ENCODE data around the gene PFDN1. TPM values are rescaled to one million over a fixed set of nuclear protein-coding genes. Genes with fewer than 3 reads are reported as not detected.

The PFDN1 gene
- total RNA-seq, 1 donor from 2014 or later, result 57.9 TPM

DNA sequence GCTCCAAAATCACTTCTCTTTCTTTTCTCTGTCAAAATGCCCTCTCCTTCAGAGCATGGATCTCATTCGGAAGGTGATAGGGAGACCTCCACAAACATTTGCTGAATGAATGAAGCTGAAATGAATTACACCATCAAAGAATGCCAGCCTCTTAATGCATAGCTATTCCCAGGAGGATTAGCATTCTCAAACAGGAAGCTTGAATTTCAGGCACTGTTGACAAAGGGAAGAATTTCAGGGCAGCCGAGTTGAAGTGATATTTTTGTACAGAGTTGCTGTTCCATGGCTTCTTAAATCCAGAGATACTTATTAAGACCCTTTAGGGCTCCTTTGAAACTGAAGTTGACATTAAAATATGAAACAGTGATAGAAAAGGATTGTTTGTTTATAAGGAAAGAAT, 24.7 kb upstream of the PFDN1 start:
- Mint-ChIP-seq H3K4me1 (ENCODE audit: unreplicated experiment) (peaks cover 22% of the 10 kb centered on the region), H3K4me3 (no peak overlapping the region), H3K36me3 (no peaks in the 10 kb centered on the region), H3K9me3 (no peaks in the 10 kb centered on the region), H3K27me3 (no peaks in the 10 kb centered on the region), H3K27ac (no peak overlapping the region)
- no peak for DNase-seq (ENCODE audit: extremely low spot score, unreplicated experiment)
- TF ChIP-seq, protein P1, sequence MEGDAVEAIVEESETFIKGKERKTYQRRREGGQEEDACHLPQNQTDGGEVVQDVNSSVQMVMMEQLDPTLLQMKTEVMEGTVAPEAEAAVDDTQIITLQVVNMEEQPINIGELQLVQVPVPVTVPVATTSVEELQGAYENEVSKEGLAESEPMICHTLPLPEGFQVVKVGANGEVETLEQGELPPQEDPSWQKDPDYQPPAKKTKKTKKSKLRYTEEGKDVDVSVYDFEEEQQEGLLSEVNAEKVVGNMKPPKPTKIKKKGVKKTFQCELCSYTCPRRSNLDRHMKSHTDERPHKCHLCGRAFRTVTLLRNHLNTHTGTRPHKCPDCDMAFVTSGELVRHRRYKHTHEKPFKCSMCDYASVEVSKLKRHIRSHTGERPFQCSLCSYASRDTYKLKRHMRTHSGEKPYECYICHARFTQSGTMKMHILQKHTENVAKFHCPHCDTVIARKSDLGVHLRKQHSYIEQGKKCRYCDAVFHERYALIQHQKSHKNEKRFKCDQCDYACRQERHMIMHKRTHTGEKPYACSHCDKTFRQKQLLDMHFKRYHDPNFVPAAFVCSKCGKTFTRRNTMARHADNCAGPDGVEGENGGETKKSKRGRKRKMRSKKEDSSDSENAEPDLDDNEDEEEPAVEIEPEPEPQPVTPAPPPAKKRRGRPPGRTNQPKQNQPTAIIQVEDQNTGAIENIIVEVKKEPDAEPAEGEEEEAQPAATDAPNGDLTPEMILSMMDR (conservative IDR thresholded peaks at IDR 0.05), result no peak

DNA sequence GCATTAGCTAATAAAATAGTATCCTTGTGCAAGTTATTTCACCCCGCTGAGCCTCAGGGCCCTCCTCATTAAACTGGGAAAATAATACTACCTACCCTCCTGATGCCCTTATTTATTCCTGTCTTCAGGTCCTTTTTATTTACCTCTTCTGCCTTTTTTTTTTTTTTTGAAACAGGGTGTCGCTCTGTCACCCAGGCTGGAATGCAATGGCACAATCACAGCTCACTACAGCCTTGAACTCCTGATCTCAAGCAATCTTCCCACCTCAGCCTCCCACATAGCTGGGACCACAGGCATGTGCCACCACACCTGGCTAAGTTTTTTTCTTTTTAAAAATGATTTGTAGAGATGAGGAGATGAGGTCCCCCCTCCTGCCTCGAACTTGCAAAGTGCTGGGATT, 22.6 kb upstream of the PFDN1 start:
- Mint-ChIP-seq H3K4me1 (ENCODE audit: unreplicated experiment) (peaks cover 22% of the 10 kb centered on the region), H3K27ac (no peak overlapping the region)
- TF ChIP-seq, protein P1 (conservative IDR thresholded peaks at IDR 0.05), result no peak

DNA sequence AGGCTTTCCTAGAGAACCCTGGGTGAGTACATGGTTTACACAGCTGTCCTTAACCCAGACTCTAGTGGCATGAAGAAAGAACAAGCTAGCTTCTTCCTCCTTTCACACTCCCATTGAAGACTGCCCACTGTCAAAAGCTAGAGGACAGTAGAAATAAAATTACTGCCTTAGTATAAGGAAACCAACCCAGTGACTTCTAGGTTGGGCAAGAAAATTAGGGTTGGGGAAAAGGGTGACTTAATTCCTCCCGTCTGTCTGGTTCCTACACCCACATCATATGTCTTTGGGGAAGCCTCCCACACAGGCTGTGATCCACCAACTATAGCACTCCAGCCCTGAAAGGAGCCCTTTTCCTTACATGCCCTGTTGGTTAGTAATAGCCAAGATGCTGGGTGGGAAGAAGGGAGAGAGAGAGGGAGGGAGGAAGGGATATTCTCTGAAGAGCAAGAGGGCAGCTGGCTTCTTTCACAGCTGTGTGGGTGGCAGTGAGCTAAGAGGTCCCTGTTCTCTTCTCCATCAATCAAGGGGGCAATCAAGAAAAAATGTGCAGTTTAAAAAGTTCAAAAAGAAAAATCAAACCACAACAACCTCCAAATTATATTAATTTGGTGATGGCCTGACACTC, 21.8 kb upstream of the PFDN1 start:
- no peak overlapping the region for H3K4me3 Mint-ChIP-seq
- DNase-seq (ENCODE audit: extremely low spot score, unreplicated experiment), result no peak

More for the DNA sequence above, 22.6 kb upstream of the PFDN1 start:
- no peaks in the 10 kb centered on the region for H3K36me3 Mint-ChIP-seq
- H3K9me3 Mint-ChIP-seq, result no peaks in the 10 kb centered on the region
- no peaks in the 10 kb centered on the region for H3K27me3 Mint-ChIP-seq
- no peak overlapping the region for H3K4me3 Mint-ChIP-seq
- DNase-seq (ENCODE audit: extremely low spot score, unreplicated experiment), result no peak

DNA sequence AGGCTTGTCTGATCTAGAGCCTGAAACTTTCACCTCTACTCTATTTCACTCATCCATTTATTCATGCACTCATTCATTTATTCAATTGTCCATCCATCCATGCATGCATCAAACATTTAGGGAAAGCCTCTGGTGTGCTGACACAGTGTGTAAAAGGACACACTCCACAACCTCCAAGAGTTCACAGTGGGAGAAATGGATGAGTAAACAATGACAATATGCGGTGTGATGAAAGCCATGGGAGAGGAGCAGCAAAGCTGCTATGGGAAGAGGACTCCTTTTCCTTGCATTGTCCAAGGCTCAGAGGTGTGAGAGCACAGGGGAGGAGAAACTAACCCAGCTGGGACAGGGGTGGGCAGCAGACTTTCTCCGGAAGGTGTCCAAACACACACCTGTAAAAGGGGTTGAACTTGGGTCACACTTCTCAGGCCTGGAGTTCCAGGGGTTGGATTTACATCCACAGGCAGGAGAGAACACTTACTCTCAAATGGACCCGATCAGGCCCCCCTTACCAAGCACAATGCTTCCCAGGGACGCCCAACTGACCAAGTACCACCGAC, 21.2 kb upstream of the PFDN1 start:
- H3K36me3 Mint-ChIP-seq, result no peaks in the 10 kb centered on the region
- no peaks in the 10 kb centered on the region for H3K27me3 Mint-ChIP-seq
- no peaks in the 10 kb centered on the region for H3K9me3 Mint-ChIP-seq
- no peak overlapping the region for H3K4me3 Mint-ChIP-seq
- H3K27ac Mint-ChIP-seq, result no peak overlapping the region
- no peak for DNase-seq (ENCODE audit: extremely low spot score, unreplicated experiment)
- peaks cover 16% of the 10 kb centered on the region for H3K4me1 Mint-ChIP-seq (ENCODE audit: unreplicated experiment)
- TF ChIP-seq, protein P1 (conservative IDR thresholded peaks at IDR 0.05), result no peak

More for the DNA sequence above, 21.8 kb upstream of the PFDN1 start:
- Mint-ChIP-seq H3K27me3 (no peaks in the 10 kb centered on the region), H3K4me1 (ENCODE audit: unreplicated experiment) (peaks cover 21% of the 10 kb centered on the region), H3K36me3 (no peaks in the 10 kb centered on the region), H3K27ac (no peak overlapping the region), H3K9me3 (no peaks in the 10 kb centered on the region)
- TF ChIP-seq, protein P1 (conservative IDR thresholded peaks at IDR 0.05), result no peak

DNA sequence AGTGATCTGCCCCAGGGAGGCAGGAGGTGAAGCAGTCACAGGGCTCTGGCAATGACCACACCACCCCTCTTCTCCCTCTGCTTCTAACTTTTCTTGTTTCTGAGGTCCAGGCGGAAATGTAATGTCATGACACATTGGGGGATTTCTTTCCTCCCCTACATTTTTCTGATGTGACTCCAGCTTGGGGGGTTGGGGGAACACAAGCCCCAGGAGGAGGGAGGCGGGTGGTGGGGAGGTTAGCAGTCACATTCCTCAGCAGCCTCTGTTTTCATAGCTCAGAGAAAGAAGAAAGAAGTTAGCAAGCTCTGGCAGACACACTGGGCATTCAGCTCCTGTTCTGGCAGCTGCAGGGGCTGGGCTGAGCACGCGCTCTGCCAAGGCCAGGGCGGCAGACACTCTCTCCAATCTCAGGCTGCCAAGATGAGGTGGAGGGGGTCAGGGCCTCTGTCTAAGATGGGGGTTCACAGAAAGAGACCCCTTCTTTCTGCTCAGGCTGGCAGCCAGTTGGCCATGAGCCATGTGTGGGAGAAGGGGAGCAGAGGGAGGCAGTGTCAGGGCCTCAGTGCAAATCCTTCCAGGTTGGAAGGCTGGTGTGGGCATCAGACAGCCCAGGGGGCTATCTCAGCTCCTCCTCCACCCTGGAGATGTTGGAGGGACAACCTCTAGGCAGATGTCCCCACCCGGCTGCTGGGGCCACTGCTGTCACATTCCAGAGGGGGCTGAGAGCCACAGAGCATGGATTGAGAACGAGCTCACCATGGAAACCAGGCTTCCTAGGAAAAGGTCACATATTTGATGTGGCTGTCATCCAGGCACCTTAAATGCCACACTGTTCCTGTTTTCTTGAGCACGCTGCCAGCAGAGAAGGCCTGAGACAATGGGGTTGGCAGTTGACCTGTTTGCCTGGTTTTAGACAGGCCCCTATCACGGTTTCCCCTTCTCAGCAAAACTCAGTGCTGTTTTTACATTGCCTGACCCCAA, 20.1 kb upstream of the PFDN1 start:
- Mint-ChIP-seq H3K36me3 (no peaks in the 10 kb centered on the region), H3K27ac (no peak overlapping the region), H3K27me3 (no peaks in the 10 kb centered on the region), H3K9me3 (no peaks in the 10 kb centered on the region), H3K4me3 (no peak overlapping the region), H3K4me1 (ENCODE audit: unreplicated experiment) (peaks cover 16% of the 10 kb centered on the region)
- TF ChIP-seq, protein P1 (conservative IDR thresholded peaks at IDR 0.05), result no peak
- DNase-seq (ENCODE audit: extremely low spot score, unreplicated experiment), result no peak
